ENCODE results near the gene CCNL2. TPM values are rescaled to one million over a fixed set of nuclear protein-coding genes. Genes with fewer than 3 reads are reported as not detected.
A peak's percentile ranks its signal among the peaks of the same experiment; 100 is the strongest.

CCNL2 gene
- total and polyA plus RNA-seq, 2 of the 13 experiments (the other 11 are each of a cell fraction or from before 2014, with no cell fraction given), result 105 to 340 TPM

GRCh38 chr1:1374929-1375662, 24.0 kb downstream of the CCNL2 start, which contains the start of gene AURKAIP1 (continued):
- no peak for TF ChIP-seq ZNF646 (CRISPR knock-in tag; IDR thresholded peaks at IDR 0.05)
- TF ChIP-seq ZNF552 (CRISPR knock-in tag; IDR thresholded peaks at IDR 0.05; ENCODE audit: borderline replicate concordance), result peak; percentile 91
- TF ChIP-seq ZBTB1 (CRISPR knock-in tag; IDR thresholded peaks at IDR 0.05; ENCODE audit: borderline replicate concordance), result 0 out of 2 replicates have a peak, but pooled peaks have one; percentile 81
- TF ChIP-seq MLX (CRISPR knock-in tag; IDR thresholded peaks at IDR 0.05), result peak; percentile 72; the same call in 1 of the 2 replicates
- peak; percentile 78; the same call in 1 of the 2 replicates for TF ChIP-seq GTF3A (CRISPR knock-in tag; conservative IDR thresholded peaks at IDR 0.05)
- TF ChIP-seq SKI (IDR thresholded peaks at IDR 0.05; ENCODE audit: partially characterized antibody), result peak; percentile 13
- no peak for TF ChIP-seq CENPBD1 (CRISPR knock-in tag; IDR thresholded peaks at IDR 0.05; ENCODE audit: borderline replicate concordance, low read depth)
- peak; percentile 87; the same call in 1 of the 2 replicates for TF ChIP-seq MIER3 (CRISPR knock-in tag; IDR thresholded peaks at IDR 0.05; ENCODE audit: borderline replicate concordance)
- TF ChIP-seq NAIF1 (CRISPR knock-in tag; IDR thresholded peaks at IDR 0.05; ENCODE audit: borderline replicate concordance), result peak; percentile 49; the same call in 1 of the 2 replicates
- TF ChIP-seq TFE3 (CRISPR knock-in tag; IDR thresholded peaks at IDR 0.05), result peak; percentile 73
- TF ChIP-seq ZNF350 (CRISPR knock-in tag; IDR thresholded peaks at IDR 0.05; ENCODE audit: borderline replicate concordance, low read depth), result peak; percentile 99
- no peak for TF ChIP-seq ZNF382 (CRISPR knock-in tag; IDR thresholded peaks at IDR 0.05; ENCODE audit: borderline replicate concordance)
- TF ChIP-seq MAFG (CRISPR knock-in tag; IDR thresholded peaks at IDR 0.05), result no peak
- TF ChIP-seq NFKBIZ (CRISPR knock-in tag; IDR thresholded peaks at IDR 0.05), result peak; percentile 83; the same call in 1 of the 2 replicates
- TF ChIP-seq ZNF510 (CRISPR knock-in tag; IDR thresholded peaks at IDR 0.05; ENCODE audit: low read depth), result peak; percentile 91
- TF ChIP-seq ZNF704 (CRISPR knock-in tag; IDR thresholded peaks at IDR 0.05; ENCODE audit: borderline replicate concordance), result no peak; the same call in 1 of the 2 replicates
- TF ChIP-seq ZNF124 (CRISPR knock-in tag; IDR thresholded peaks at IDR 0.05), result peak; percentile 84; the same call in 1 of the 2 replicates
- TF ChIP-seq TRIM24 (CRISPR knock-in tag; IDR thresholded peaks at IDR 0.05), result no peak
